Dendritic cell treated with granulocyte-macrophage colony-stimulating factor and Interleukin-4, amounts not matched to agents 40 ng/mL and 50 ng/mL, for 4 days (primary cell): ENCODE results near the gene PTPN4.
"Not testable (repeated sequence)": the region's sequence is repeated elsewhere in the genome, so short reads cannot be mapped to it uniquely, and the experiment has no call there.

ENCODE experiments used
- H3K27ac Mint-ChIP-seq: one replicate; pipeline ENCODE4 v1.8.0; 2022; ENCODE audit warnings: mild to moderate bottlenecking, mixed read lengths
- H3K27me3 Mint-ChIP-seq: one replicate; pipeline ENCODE4 v1.8.0; 2022; ENCODE audit warnings: mild to moderate bottlenecking, mixed read lengths
- H3K36me3 Mint-ChIP-seq: one replicate; pipeline ENCODE4 v1.8.0; 2022; ENCODE audit warnings: low read depth, mixed read lengths
- H3K4me1 Mint-ChIP-seq: one replicate; pipeline ENCODE4 v1.8.0; 2022; ENCODE audit warnings: low read depth, mixed read lengths
- H3K4me3 Mint-ChIP-seq: one replicate; pipeline ENCODE4 v1.8.0; 2022; ENCODE audit warnings: mild to moderate bottlenecking, moderate library complexity, mixed read lengths
- H3K9me3 Mint-ChIP-seq: one replicate; pipeline ENCODE4 v1.8.0; 2022; ENCODE audit warnings: mixed read lengths
- intact Hi-C: fragments of 100-400 bp; cut with micrococcal nuclease; formaldehyde crosslinking; loops from one replicate; pipeline ENCODE4 v1.15.0; 2022

The PTPN4 gene

GRCh38 chr2:120013597-120014223 lies 254.0 kb downstream of the PTPN4 start:
- Mint-ChIP-seq H3K4me1 (peaks cover 8% of the 10 kb centered on the region), H3K27me3 (peaks cover 37% of the 10 kb centered on the region), H3K36me3 (no peaks in the 10 kb centered on the region), H3K9me3 (no peaks in the 10 kb centered on the region), H3K27ac (no peak overlapping the region), H3K4me3 (peak overlapping the region; percentile 69)
- intact Hi-C loops: no loop called here

DNA sequence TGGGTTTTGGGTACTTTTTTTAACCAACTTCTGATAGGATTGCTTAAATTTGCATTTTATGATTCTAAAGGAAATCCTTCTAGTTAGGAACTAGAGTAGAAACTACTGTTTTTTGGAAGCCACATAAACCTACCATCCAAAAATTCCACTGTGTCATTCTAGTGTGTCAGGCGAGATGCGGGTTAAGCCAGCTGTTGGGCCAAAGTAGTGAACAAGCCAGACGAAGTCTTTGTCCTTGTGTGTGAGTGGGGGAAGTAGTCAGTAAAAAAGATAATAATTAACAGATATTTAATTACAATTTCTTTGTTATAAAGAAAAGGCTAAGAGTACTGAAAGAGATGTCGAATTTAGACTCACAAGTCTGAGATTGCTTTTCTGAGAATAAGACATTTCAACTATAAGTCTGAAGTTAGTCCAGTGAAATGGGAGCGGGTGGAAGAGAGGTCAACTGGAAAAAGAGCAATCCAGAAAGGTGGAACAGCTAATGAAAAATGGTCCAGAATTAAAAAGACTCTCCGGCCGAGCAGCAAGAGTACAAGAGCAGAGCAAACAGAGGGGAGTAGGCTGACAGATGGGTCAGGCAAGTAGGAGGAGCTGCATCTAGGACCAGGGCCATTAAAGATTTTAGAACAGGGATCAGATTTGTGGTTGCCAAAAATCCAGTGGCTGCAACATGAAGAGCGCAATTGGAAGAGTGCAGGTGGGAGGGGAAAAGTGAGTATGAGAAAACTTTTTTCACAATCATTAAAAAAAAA lies 254.7 kb downstream of the PTPN4 start:
- intact Hi-C loops: no loop called here
- no peak overlapping the region for H3K4me3 Mint-ChIP-seq
- peaks cover 37% of the 10 kb centered on the region for H3K27me3 Mint-ChIP-seq
- H3K4me1 Mint-ChIP-seq: peaks cover 8% of the 10 kb centered on the region
- no peak overlapping the region for H3K27ac Mint-ChIP-seq
- no peaks in the 10 kb centered on the region for H3K9me3 Mint-ChIP-seq
- H3K36me3 Mint-ChIP-seq: no peaks in the 10 kb centered on the region

DNA sequence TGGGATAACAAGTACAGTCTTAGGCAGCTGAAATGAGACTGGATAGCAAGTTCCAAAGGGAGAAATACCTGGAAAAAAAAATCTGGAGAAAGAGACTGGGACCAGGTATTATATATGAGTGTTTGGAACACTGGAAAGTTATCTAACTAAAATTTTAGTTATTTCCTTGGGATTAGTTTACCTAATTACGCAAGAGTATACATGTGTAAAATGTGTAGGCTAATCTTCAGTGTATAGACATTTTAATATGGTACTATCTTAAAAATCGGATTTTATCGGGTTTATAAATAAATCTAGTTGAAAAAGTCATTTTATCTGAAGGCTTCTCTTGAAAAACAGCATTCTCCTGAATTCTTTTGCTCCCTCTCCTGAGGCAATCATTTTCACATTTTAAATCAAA lies 257.1 kb downstream of the PTPN4 start:
- H3K4me1 Mint-ChIP-seq: peaks cover 8% of the 10 kb centered on the region
- H3K36me3 Mint-ChIP-seq: no peaks in the 10 kb centered on the region
- no peak overlapping the region for H3K27ac Mint-ChIP-seq
- H3K4me3 Mint-ChIP-seq: no peak overlapping the region
- peaks cover 31% of the 10 kb centered on the region for H3K27me3 Mint-ChIP-seq
- H3K9me3 Mint-ChIP-seq: no peaks in the 10 kb centered on the region
- intact Hi-C loops: no loop called here

DNA sequence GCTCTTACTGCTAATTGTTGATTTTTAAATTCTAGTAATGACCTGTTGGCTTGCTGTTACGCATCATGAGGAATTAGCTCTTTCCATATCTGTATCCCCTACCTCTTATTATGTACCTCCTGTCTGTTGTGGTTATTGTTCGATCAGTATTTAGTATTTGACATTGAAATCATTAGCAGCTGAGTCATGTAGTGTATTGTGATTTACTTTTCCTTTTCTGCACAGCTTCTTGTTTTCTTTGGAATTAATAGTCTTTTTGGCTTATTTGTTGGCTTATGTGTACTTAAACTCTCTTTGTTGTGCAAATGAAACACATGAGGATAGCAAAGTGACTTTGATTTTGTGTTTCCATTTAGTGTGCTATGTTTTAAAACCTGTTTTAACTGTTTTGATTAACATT lies 257.5 kb downstream of the PTPN4 start:
- no peaks in the 10 kb centered on the region for H3K36me3 Mint-ChIP-seq
- no peak overlapping the region for H3K27ac Mint-ChIP-seq
- peaks cover 6% of the 10 kb centered on the region for H3K4me1 Mint-ChIP-seq
- intact Hi-C loops: no loop called here
- no peaks in the 10 kb centered on the region for H3K9me3 Mint-ChIP-seq
- H3K27me3 Mint-ChIP-seq: peaks cover 27% of the 10 kb centered on the region
- H3K4me3 Mint-ChIP-seq: no peak overlapping the region

GRCh38 chr2:120018549-120018948 lies 258.8 kb downstream of the PTPN4 start:
- no peaks in the 10 kb centered on the region for H3K36me3 Mint-ChIP-seq
- H3K9me3 Mint-ChIP-seq: no peaks in the 10 kb centered on the region
- H3K4me3 Mint-ChIP-seq: no peak overlapping the region
- H3K4me1 Mint-ChIP-seq: no peaks in the 10 kb centered on the region
- intact Hi-C loops: no loop called here
- peaks cover 19% of the 10 kb centered on the region for H3K27me3 Mint-ChIP-seq
- H3K27ac Mint-ChIP-seq: no peak overlapping the region

DNA sequence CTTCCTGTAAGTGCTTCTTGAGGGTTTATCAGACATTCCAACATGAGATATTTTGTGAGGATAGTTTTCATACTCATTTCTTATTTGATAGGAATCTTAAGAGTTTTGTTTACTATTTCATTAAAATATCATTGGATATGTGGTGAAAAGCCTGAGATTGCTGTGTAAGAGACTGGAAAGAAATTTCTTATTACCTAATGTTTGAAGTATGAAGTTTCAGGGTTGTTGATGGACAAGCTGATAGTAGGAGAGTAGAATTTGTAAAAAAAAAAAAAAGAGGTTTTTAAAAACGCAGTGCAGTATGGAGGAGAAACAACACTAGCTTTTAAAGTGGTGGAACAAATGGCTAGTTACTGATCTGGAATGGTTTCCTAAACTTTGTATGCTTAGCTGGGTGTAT lies 260.8 kb downstream of the PTPN4 start:
- no peak overlapping the region for H3K27ac Mint-ChIP-seq
- intact Hi-C loops: no loop called here
- no peaks in the 10 kb centered on the region for H3K36me3 Mint-ChIP-seq
- H3K9me3 Mint-ChIP-seq: peaks cover 12% of the 10 kb centered on the region
- peaks cover 6% of the 10 kb centered on the region for H3K27me3 Mint-ChIP-seq
- no peak overlapping the region for H3K4me3 Mint-ChIP-seq
- H3K4me1 Mint-ChIP-seq: no peaks in the 10 kb centered on the region

DNA sequence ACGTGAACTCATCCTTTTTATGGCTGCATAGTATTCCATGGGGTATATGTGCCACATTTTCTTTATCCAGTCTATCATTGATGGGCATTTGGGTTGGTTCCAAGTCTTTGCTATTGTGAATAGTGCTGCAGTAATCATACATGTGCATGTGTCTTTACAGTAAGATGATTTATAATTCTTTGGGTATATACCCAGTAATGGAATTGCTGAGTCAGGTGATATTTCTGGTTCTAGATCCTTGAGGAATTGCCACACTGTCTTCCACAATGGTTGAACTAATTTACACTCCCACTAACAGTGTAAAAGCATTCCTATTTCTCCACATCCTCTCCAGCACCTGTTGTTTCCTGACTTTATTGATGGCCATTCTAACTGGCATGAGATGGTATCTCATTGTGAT lies 262.8 kb downstream of the PTPN4 start:
- H3K27me3 Mint-ChIP-seq, intact Hi-C loops, H3K36me3 Mint-ChIP-seq, H3K4me1 Mint-ChIP-seq, H3K27ac Mint-ChIP-seq, H3K4me3 Mint-ChIP-seq: not testable (repeated sequence)
- H3K9me3 Mint-ChIP-seq: peaks cover 13% of the 10 kb centered on the region

- H3K4me3 Mint-ChIP-seq: no peak overlapping the region
- intact Hi-C loops: no loop called here
- H3K4me1 Mint-ChIP-seq: no peaks in the 10 kb centered on the region
- no peak overlapping the region for H3K27ac Mint-ChIP-seq
- H3K36me3 Mint-ChIP-seq: no peaks in the 10 kb centered on the region
- peaks cover 13% of the 10 kb centered on the region for H3K9me3 Mint-ChIP-seq
- no peaks in the 10 kb centered on the region for H3K27me3 Mint-ChIP-seq
These were observed 267.2 kb downstream of the PTPN4 start for GRCh38 chr2:120026890-120027289.

- H3K4me1 Mint-ChIP-seq: no peaks in the 10 kb centered on the region
- no peak overlapping the region for H3K4me3 Mint-ChIP-seq
- H3K36me3 Mint-ChIP-seq: no peaks in the 10 kb centered on the region
- H3K9me3 Mint-ChIP-seq: peaks cover 13% of the 10 kb centered on the region
- H3K27me3 Mint-ChIP-seq: no peaks in the 10 kb centered on the region
- H3K27ac Mint-ChIP-seq: no peak overlapping the region
- intact Hi-C loops: no loop called here
These were observed 269.1 kb downstream of the PTPN4 start for GRCh38 chr2:120028795-120029194.

DNA sequence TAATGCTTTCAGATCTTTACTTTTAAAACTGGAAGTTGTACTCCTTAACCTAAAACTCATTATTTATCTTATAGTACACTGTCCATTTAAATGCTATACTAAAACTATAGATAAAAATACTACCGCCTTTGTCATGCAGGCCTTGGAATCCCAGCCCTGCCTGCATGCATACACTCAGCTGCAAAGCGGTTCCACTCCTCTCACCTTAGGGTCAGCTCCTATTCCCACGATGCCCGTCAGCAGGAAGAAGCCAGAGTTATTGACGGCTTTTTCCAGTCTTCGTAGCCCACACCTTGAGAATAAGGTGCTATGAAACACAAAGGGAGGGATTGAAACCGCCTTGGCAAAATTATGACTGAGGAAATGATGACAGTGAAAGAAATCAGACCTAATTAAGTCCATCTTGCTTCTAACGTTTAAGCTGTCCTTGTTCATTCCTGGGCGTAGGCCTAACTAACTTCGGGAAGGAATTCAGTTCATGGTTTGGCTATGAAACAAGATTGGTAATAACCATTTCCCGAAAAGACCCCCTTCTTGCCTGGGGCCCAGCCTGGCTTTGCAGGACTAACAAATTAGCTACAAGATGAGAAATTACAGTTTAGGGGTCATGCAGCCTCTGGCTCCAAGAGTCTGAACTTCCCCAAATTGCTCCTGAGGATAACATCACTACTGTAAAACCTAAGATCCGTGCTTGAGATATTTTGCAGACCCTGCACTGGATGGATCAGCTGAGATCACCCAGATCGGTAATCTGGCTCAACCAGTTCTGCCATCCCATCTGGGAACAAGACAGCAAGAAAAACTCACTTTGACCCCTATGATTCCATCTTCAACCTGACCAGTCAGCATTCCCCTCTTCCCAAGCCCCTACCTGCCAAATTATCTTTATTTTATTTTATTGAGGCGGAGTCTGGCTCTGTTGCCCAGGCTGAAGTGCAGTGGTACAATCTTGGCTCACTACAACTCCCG lies 270.2 kb downstream of the PTPN4 start:
- Mint-ChIP-seq H3K27ac (no peak overlapping the region), H3K27me3 (no peaks in the 10 kb centered on the region), H3K36me3 (no peaks in the 10 kb centered on the region), H3K4me1 (no peaks in the 10 kb centered on the region), H3K4me3 (no peak overlapping the region), H3K9me3 (peaks cover 7% of the 10 kb centered on the region)
- intact Hi-C loops: no loop called here

GRCh38 chr2:120032297-120032696 lies 272.6 kb downstream of the PTPN4 start:
- H3K4me1 Mint-ChIP-seq: no peaks in the 10 kb centered on the region
- no peaks in the 10 kb centered on the region for H3K9me3 Mint-ChIP-seq
- H3K27ac Mint-ChIP-seq: no peak overlapping the region
- H3K27me3 Mint-ChIP-seq: no peaks in the 10 kb centered on the region
- no peaks in the 10 kb centered on the region for H3K36me3 Mint-ChIP-seq
- H3K4me3 Mint-ChIP-seq: no peak overlapping the region
- intact Hi-C loops: no loop called here
